Fibroblast of peridontal ligament (primary cell): Measurements from ENCODE around the gene FGFR3.
"Not testable (repeated sequence)": the region's sequence is repeated elsewhere in the genome, so short reads cannot be mapped to it uniquely, and the experiment has no call there.

ENCODE experiments used
- DNase-seq: peaks from one replicate; pipeline ENCODE4 v3.0.0-alpha.2; 2010; ENCODE audit errors: extremely low read depth

FGFR3 gene

GRCh38 chr4:1819284-1819683, 26.2 kb downstream of the FGFR3 start:
- DNase-seq: no peak

GRCh38 chr4:1819816-1820215, 26.7 kb downstream of the FGFR3 start:
- no peak for DNase-seq

- DNase-seq: no peak
Observed at GRCh38 chr4:1821679-1822567, 28.8 kb downstream of the FGFR3 start.

- DNase-seq: no peak
Observed at GRCh38 chr4:1822568-1823544, 29.8 kb downstream of the FGFR3 start.

- no peak for DNase-seq
Observed at GRCh38 chr4:1823545-1823932, 30.4 kb downstream of the FGFR3 start.

- DNase-seq: no peak
Observed at GRCh38 chr4:1824746-1825145, 31.7 kb downstream of the FGFR3 start.

- DNase-seq: no peak
Observed at GRCh38 chr4:1825326-1825725, 32.2 kb downstream of the FGFR3 start.

GRCh38 chr4:1826531-1827350, 33.6 kb downstream of the FGFR3 start:
- no peak for DNase-seq

- DNase-seq: no peak
Observed at GRCh38 chr4:1830234-1830633, 37.1 kb downstream of the FGFR3 start.

GRCh38 chr4:1830642-1831228, 37.6 kb downstream of the FGFR3 start:
- DNase-seq: no peak

GRCh38 chr4:1831331-1831730, 38.2 kb downstream of the FGFR3 start:
- no peak for DNase-seq

GRCh38 chr4:1832690-1833089, 39.6 kb downstream of the FGFR3 start:
- DNase-seq: no peak

- no peak for DNase-seq
Observed at GRCh38 chr4:1833307-1834046, 40.4 kb downstream of the FGFR3 start.

- DNase-seq: no peak
Observed at GRCh38 chr4:1834047-1834775, 41.1 kb downstream of the FGFR3 start.

GRCh38 chr4:1835836-1836235, 42.7 kb downstream of the FGFR3 start:
- DNase-seq: not testable (repeated sequence)

GRCh38 chr4:1836650-1837049, 43.6 kb downstream of the FGFR3 start:
- no peak for DNase-seq

- no peak for DNase-seq
Observed at GRCh38 chr4:1837069-1837468, 44.0 kb downstream of the FGFR3 start.

GRCh38 chr4:1839282-1839681, 46.2 kb downstream of the FGFR3 start:
- DNase-seq: no peak

GRCh38 chr4:1841201-1841886, 48.3 kb downstream of the FGFR3 start:
- no peak for DNase-seq
